ENCODE measurements around the gene OPN3. TPM values are rescaled to one million over a fixed set of nuclear protein-coding genes. Genes with fewer than 3 reads are reported as not detected.
"Not testable (repeated sequence)": the region's sequence is repeated elsewhere in the genome, so short reads cannot be mapped to it uniquely, and the experiment has no call there.

Gene OPN3
- polyA plus RNA-seq, 1 donor (not counting 4 experiments of a cell fraction or from before 2014, with no cell fraction given), result 48.4 TPM

GRCh38 chr1:241660424-241660972, 20.3 kb upstream of the OPN3 start:
- Histone ChIP-seq H3K9me3 (ENCODE audit: control insufficient read depth, low read depth, low read length) (no peaks in the 10 kb centered on the region), H3K4me1 (ENCODE audit: control insufficient read depth, extremely low read depth, insufficient read depth, low read length) (no peaks in the 10 kb centered on the region), H4K20me1 (ENCODE audit: control insufficient read depth, extremely low read depth, insufficient read depth, low read length) (no peaks in the 10 kb centered on the region), H3K27ac (ENCODE audit: control insufficient read depth, insufficient read depth, low read length) (no peak overlapping the region), H3K4me3 (ENCODE audit: control insufficient read depth in 2 of 3, extremely low read depth in 1 of 3, insufficient read depth in 2 of 3, low read depth in 1 of 3, low read length in 3 of 3) (no peak overlapping the region), H3K9ac (ENCODE audit: control insufficient read depth, extremely low read depth, insufficient read depth, low read length) (no peak overlapping the region), H2AFZ (ENCODE audit: control insufficient read depth, low read length) (no peak overlapping the region), H3K9me1 (ENCODE audit: control insufficient read depth, extremely low read depth, insufficient read depth, low read length) (no peaks in the 10 kb centered on the region), H3K4me2 (ENCODE audit: control insufficient read depth, extremely low read depth, insufficient read depth, low read depth, low read length) (no peak overlapping the region), H3K27me3 (ENCODE audit: control insufficient read depth, extremely low read depth, insufficient read depth, low read length) (no peaks in the 10 kb centered on the region), H3K79me2 (ENCODE audit: control insufficient read depth, insufficient read depth, low read length) (no peaks in the 10 kb centered on the region), H3K36me3 (ENCODE audit: control insufficient read depth in 2 of 2, extremely low read depth in 1 of 2, insufficient read depth in 2 of 2, low read length in 2 of 2) (no peaks in the 10 kb centered on the region)
- FAIRE-seq (no peak), DNase-seq (ENCODE audit: low read depth, low spot score) (no peak)
- dilution Hi-C loops (cut with MboI; ENCODE audit: extremely low pct_ligation_motif_present, low sequenced_read_pairs), result no loop called here
- TF ChIP-seq CTCF (optimal IDR thresholded peaks at IDR 0.05 in 1 of 3, IDR thresholded peaks at IDR 0.05 in 1 of 3, conservative IDR thresholded peaks at IDR 0.05 in 1 of 3; ENCODE audit: extremely low read depth in 1 of 3, insufficient read depth in 2 of 3, low read length in 3 of 3) (no peak), EZH2 (IDR thresholded peaks at IDR 0.05; ENCODE audit: low read length) (no peak)

- H2AFZ ChIP-seq (ENCODE audit: control insufficient read depth, low read length); H3K9me3 ChIP-seq (ENCODE audit: control insufficient read depth, low read depth, low read length); H3K9me1 ChIP-seq (ENCODE audit: control insufficient read depth, extremely low read depth, insufficient read depth, low read length); dilution Hi-C loops (cut with MboI; ENCODE audit: extremely low pct_ligation_motif_present, low sequenced_read_pairs); H3K36me3 ChIP-seq (ENCODE audit: control insufficient read depth in 2 of 2, extremely low read depth in 1 of 2, insufficient read depth in 2 of 2, low read length in 2 of 2); H3K9ac ChIP-seq (ENCODE audit: control insufficient read depth, extremely low read depth, insufficient read depth, low read length); H3K27ac ChIP-seq (ENCODE audit: control insufficient read depth, insufficient read depth, low read length); FAIRE-seq; H3K79me2 ChIP-seq (ENCODE audit: control insufficient read depth, insufficient read depth, low read length); H4K20me1 ChIP-seq (ENCODE audit: control insufficient read depth, extremely low read depth, insufficient read depth, low read length); H3K4me3 ChIP-seq (ENCODE audit: control insufficient read depth in 2 of 3, extremely low read depth in 1 of 3, insufficient read depth in 2 of 3, low read depth in 1 of 3, low read length in 3 of 3); DNase-seq (ENCODE audit: low read depth, low spot score); H3K4me1 ChIP-seq (ENCODE audit: control insufficient read depth, extremely low read depth, insufficient read depth, low read length); H3K27me3 ChIP-seq (ENCODE audit: control insufficient read depth, extremely low read depth, insufficient read depth, low read length); H3K4me2 ChIP-seq (ENCODE audit: control insufficient read depth, extremely low read depth, insufficient read depth, low read depth, low read length): not testable (repeated sequence)
These were observed 18.8 kb upstream of the OPN3 start for GRCh38 chr1:241659016-241659415.

Measured in keratinocyte (primary cell).